GM12878 (cell line): ENCODE measurements around the gene GOPC.

Experiments
- ATF3 ChIP-seq: IDR thresholded peaks from 2 replicates; pipeline ENCODE4 v1.6.1; 2011; ENCODE audit warnings: low read depth, mild to moderate bottlenecking, low read length, moderate library complexity, borderline replicate concordance; ENCODE audit errors: extremely low read depth
- MTA3 ChIP-seq: IDR thresholded peaks from 2 replicates; pipeline ENCODE4 v1.6.1; 2012; ENCODE audit warnings: low read length, inconsistent platforms, borderline replicate concordance
- SIN3A ChIP-seq: IDR thresholded peaks from 2 replicates; pipeline ENCODE4 v1.6.1; 2012; ENCODE audit warnings: low read depth, low read length, improper control_type of control experiment
- TAF1 ChIP-seq: IDR thresholded peaks from 2 replicates; pipeline ENCODE4 v1.6.1; 2011; ENCODE audit warnings: mild to moderate bottlenecking, low read depth, low read length, borderline replicate concordance
- TF ChIP-seq, protein P1 (sequence below): IDR thresholded peaks from 2 replicates; pipeline ENCODE4 v1.6.1; 2011; ENCODE audit warnings: low read depth, low read length, improper control_type of control experiment, borderline replicate concordance

DNA sequence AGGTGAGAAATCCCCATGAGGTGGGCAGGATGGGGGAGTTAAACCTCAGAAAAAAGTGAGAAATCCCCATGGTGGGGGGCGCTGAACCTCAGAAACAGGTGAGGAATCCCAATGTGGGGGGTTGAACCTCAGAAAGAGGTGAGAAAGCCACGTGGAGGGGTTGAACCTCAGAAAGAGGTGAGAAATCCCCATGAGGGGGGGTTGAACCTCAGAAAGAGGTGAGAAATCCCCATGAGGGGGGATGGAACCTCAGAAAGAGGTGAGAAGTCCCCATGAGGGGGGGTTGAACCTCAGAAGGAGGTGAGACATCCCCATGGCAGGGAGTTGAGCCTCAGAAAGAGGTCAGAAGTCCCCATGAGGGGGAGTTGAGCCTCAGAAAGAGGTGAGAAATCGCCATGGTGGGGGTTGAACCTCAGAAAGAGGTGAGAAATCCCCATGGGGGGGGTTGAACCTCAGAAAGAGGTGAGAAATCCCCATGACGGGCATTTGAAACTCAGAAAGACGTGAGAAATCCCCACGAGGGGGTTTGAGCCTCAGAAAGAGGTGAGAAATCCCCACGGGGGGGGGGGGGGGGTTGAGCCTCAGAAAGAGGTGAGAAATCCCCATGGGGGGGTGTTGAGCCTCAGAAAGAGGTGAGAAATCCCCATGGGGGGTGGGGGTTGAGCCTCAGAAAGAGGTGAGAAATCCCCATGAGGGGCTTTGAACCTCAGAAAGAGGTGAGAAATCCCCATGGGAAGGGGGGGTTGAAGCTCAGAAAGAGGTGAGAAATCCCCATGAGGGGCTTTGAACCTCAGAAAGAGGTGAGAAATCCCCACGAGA is 14.3 kb upstream of the GOPC start:
- no peak for TF ChIP-seq SIN3A
- no peak for TF ChIP-seq ATF3
- no peak for TF ChIP-seq TAF1
- TF ChIP-seq MTA3 = no peak
- TF ChIP-seq, protein P1, sequence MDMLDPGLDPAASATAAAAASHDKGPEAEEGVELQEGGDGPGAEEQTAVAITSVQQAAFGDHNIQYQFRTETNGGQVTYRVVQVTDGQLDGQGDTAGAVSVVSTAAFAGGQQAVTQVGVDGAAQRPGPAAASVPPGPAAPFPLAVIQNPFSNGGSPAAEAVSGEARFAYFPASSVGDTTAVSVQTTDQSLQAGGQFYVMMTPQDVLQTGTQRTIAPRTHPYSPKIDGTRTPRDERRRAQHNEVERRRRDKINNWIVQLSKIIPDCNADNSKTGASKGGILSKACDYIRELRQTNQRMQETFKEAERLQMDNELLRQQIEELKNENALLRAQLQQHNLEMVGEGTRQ = no peak
